Measurements from ENCODE around the gene ZNHIT2.

The ZNHIT2 gene

GRCh38 chr11:65085446-65085845 lies 32.1 kb downstream of the ZNHIT2 start:
- no peak for DNase-seq (ENCODE audit: low read depth, low spot score)
- no peak overlapping the region for H3K4me3 ChIP-seq (ENCODE audit: low read length)

GRCh38 chr11:65084598-65085375 lies 32.7 kb downstream of the ZNHIT2 start:
- no peak for DNase-seq (ENCODE audit: low read depth, low spot score)

GRCh38 chr11:65083834-65084597 lies 33.5 kb downstream of the ZNHIT2 start, which contains the start of the genes CDCA5 and ZFPL1:
Gene CDCA5, minus strand, starts transcription at chr11:65084040. Its CDS starts 62 bp downstream, at chr11:65083978.
Gene ZFPL1, plus strand, starts transcription at chr11:65084222. Its CDS starts 477 bp downstream, at chr11:65084699.
- peak; percentile 94 for DNase-seq (ENCODE audit: low read depth, low spot score)
- peak within 1 kb of the TSS; percentile 99 for H3K4me3 ChIP-seq (ENCODE audit: low read length)

More at GRCh38 chr11:65084598-65085375, 32.7 kb downstream of the ZNHIT2 start:
- peak overlapping the region; percentile 99 for H3K4me3 ChIP-seq (ENCODE audit: low read length)

- DNase-seq (ENCODE audit: low read depth, low spot score), result no peak
- H3K4me3 ChIP-seq (ENCODE audit: low read length), result peak overlapping the region; percentile 99
Observed at GRCh38 chr11:65083134-65083833, 34.2 kb downstream of the ZNHIT2 start.

GRCh38 chr11:65078786-65079342 lies 38.6 kb downstream of the ZNHIT2 start:
- H3K4me3 ChIP-seq (ENCODE audit: low read length), result no peak overlapping the region

GRCh38 chr11:65078151-65078550 lies 39.4 kb downstream of the ZNHIT2 start:
- peak; percentile 56 for DNase-seq (ENCODE audit: low read depth, low spot score)

More at GRCh38 chr11:65078786-65079342, 38.6 kb downstream of the ZNHIT2 start:
- DNase-seq (ENCODE audit: low read depth, low spot score), result no peak

GRCh38 chr11:65077451-65077850 lies 40.0 kb downstream of the ZNHIT2 start:
- no peak overlapping the region for H3K4me3 ChIP-seq (ENCODE audit: low read length)
- DNase-seq (ENCODE audit: low read depth, low spot score), result no peak

More at GRCh38 chr11:65078151-65078550, 39.4 kb downstream of the ZNHIT2 start:
- H3K4me3 ChIP-seq (ENCODE audit: low read length), result no peak overlapping the region

- H3K4me3 ChIP-seq (ENCODE audit: low read length), result no peak overlapping the region
- DNase-seq (ENCODE audit: low read depth, low spot score), result no peak
Observed at GRCh38 chr11:65072631-65072966, 44.9 kb downstream of the ZNHIT2 start.

GRCh38 chr11:65071907-65072630 lies 45.4 kb downstream of the ZNHIT2 start:
- H3K4me3 ChIP-seq (ENCODE audit: low read length), result no peak overlapping the region
- no peak for DNase-seq (ENCODE audit: low read depth, low spot score)

GRCh38 chr11:65069217-65069616 lies 48.3 kb downstream of the ZNHIT2 start:
- DNase-seq (ENCODE audit: low read depth, low spot score), result no peak

GRCh38 chr11:65067446-65067845 lies 50.1 kb downstream of the ZNHIT2 start:
- DNase-seq (ENCODE audit: low read depth, low spot score), result no peak
- H3K4me3 ChIP-seq (ENCODE audit: low read length), result no peak overlapping the region

More at GRCh38 chr11:65069217-65069616, 48.3 kb downstream of the ZNHIT2 start:
- H3K4me3 ChIP-seq (ENCODE audit: low read length), result no peak overlapping the region

GRCh38 chr11:65066805-65067291 lies 50.7 kb downstream of the ZNHIT2 start:
- no peak overlapping the region for H3K4me3 ChIP-seq (ENCODE audit: low read length)
- no peak for DNase-seq (ENCODE audit: low read depth, low spot score)

Data from Jurkat, Clone E6-1 (cell line).